ENCODE measurements around the gene LLGL1. TPM values are rescaled to one million over a fixed set of nuclear protein-coding genes. Genes with fewer than 3 reads are reported as not detected.

The LLGL1 gene
- total and polyA plus RNA-seq, 10 of the 15 experiments (the other 5 are each of a cell fraction or from before 2014, with no cell fraction given): 0.02 to 9.2 (median 2.5) TPM

- intact Hi-C loops (cut with micrococcal nuclease; ENCODE audit: unreplicated experiment): no loop called here
- POLR2A ChIA-PET: interaction anchor here (0.5 kb wide), 1 partner anchor 41 kb away, joined by 3 read pairs; no protein-coding TSS in a partner anchor
Measured at GRCh38 chr17:18257268-18257981, 32.0 kb downstream of the LLGL1 start.

More at GRCh38 chr17:18257268-18257981, 32.0 kb downstream of the LLGL1 start:
- Histone ChIP-seq H3K79me2 (ENCODE audit: control insufficient read depth, insufficient read depth, low read length) (peaks cover 14% of the 10 kb centered on the region), H3K4me3 (peak overlapping the region; percentile 97), H3K9ac (ENCODE audit: control insufficient read depth, insufficient read depth, low read length) (peak overlapping the region; percentile 89), H3K4me2 (ENCODE audit: control insufficient read depth, insufficient read depth) (peak overlapping the region; percentile 77), H3K4me1 (ENCODE audit: control insufficient read depth, insufficient read depth, low read length) (peaks cover 21% of the 10 kb centered on the region), H3K27me3 (replicated peaks in 1 of 2; ENCODE audit: control insufficient read depth in 2 of 2, insufficient read depth in 2 of 2, low read length in 1 of 2) (no peaks in the 10 kb centered on the region), H3K27ac (ENCODE audit: control insufficient read depth, insufficient read depth) (peak overlapping the region; percentile 89), H2AFZ (ENCODE audit: control insufficient read depth, low read depth, low read length) (peak overlapping the region; percentile 96; the same call in 1 of the 2 replicates), H3K36me3 (ENCODE audit: control insufficient read depth in 2 of 2, insufficient read depth in 2 of 2, low read length in 1 of 2) (peaks cover 11 to 12% of the 10 kb centered on the region in 2 experiments; a peak in 3 of 4 replicates), H4K20me1 (ENCODE audit: control insufficient read depth, insufficient read depth) (no peaks in the 10 kb centered on the region), H3K9me3 (replicated peaks; ENCODE audit: control insufficient read depth, insufficient read depth, low read length) (no peaks in the 10 kb centered on the region)
- SMC1A ChIA-PET (ENCODE audit: uncharacterized antibody, unreplicated experiment): no interaction called here
- in situ Hi-C loops (cut with MboI): no loop called here
- CTCF ChIA-PET: interaction anchor here (0.5 to 1.4 kb wide), 3 partner anchors 8 to 67 kb away, joined by 4 to 6 read pairs (median 5); no protein-coding TSS in a partner anchor
- no peak for DNase-seq (ENCODE audit: low read depth, low spot score)
- TF ChIP-seq PKNOX1 (IDR thresholded peaks at IDR 0.05) (peak; percentile 31; the same call in 1 of the 2 replicates), NR2F1 (conservative IDR thresholded peaks at IDR 0.05) (0 out of 2 replicates have a peak, but pooled peaks have one; percentile 14), YY1 (IDR thresholded peaks at IDR 0.05; ENCODE audit: low read depth, low read length) (no peak), PML (IDR thresholded peaks at IDR 0.05; ENCODE audit: low read length) (no peak), NBN (IDR thresholded peaks at IDR 0.05) (peak; percentile 27; the same call in 1 of the 2 replicates), MLLT1 (IDR thresholded peaks at IDR 0.05) (peak; percentile 47; the same call in 1 of the 2 replicates), DPF2 (IDR thresholded peaks at IDR 0.05) (no peak), HDGF (IDR thresholded peaks at IDR 0.05) (0 out of 2 replicates have a peak, but pooled peaks have one; percentile 48), ZBTB4 (CRISPR knock-in tag; IDR thresholded peaks at IDR 0.05) (no peak)
- WGBS (ENCODE audit: insufficient coverage, insufficient replicate concordance, low lambda C conversion rate, missing lambda C conversion rate): 18% methylated on average over 18 of the region's 18 CpGs
- RAD21 ChIA-PET (ENCODE audit: unreplicated experiment): no interaction called here
- no TSS peak for BruUV-seq (replicated peaks)
- FAIRE-seq: no peak
- peak; percentile 32 for ATAC-seq

All from GM12878 (cell line).